Tibial artery (tissue), 4 donors: ENCODE measurements around the gene DNAH17.

Source experiments
- DNase-seq, 2 donors: peaks; one replicate each; pipeline ENCODE4 v3.0.0-alpha.2; 2019
- H3K27ac ChIP-seq, 2 donors: fragments of 200-600 bp; sonication (generic) in 1 of 2; 1 replicate in 1 of 2; 2 replicates in 1 of 2; pipeline ENCODE4 v1.5.1; 2018 to 2019; ENCODE audit warnings: mild to moderate bottlenecking in 1 of 2
- H3K27me3 ChIP-seq, 2 donors: fragments of 200-600 bp; sonication (generic) in 1 of 2; one replicate each; pipeline versions ENCODE4 v1.5.1 to v1.6.0; 2016 to 2019
- H3K36me3 ChIP-seq, 3 donors: fragments of 200-600 bp; sonication (generic) in 2 of 3; one replicate each; pipeline ENCODE4 v1.5.1; 2016 to 2019; ENCODE audit warnings: mild to moderate bottlenecking in 2 of 3
- H3K4me1 ChIP-seq, 4 donors: fragments of 200-600 bp; sonication (generic) in 2 of 4; 1 replicate in 3 of 4; 2 replicates in 1 of 4; pipeline ENCODE4 v1.5.1; 2016 to 2019
- H3K4me3 ChIP-seq, 2 donors: fragments of 200-600 bp; sonication (generic) in 1 of 2; 1 replicate in 1 of 2; 2 replicates in 1 of 2; pipeline ENCODE4 v1.5.1; 2018 to 2019; ENCODE audit warnings: mild to moderate bottlenecking in 2 of 2
- H3K9me3 ChIP-seq, 3 donors: fragments of 200-600 bp; sonication (generic) in 1 of 3; one replicate each; pipeline ENCODE4 v1.5.1; 2016 to 2019
- CTCF ChIP-seq, 2 experiments: fragments of 200-600 bp in 1 of 2; fragments of 450-650 bp in 1 of 2; IDR thresholded peaks; one replicate each; pipeline ENCODE4 v1.5.1; 2017 to 2019; ENCODE audit warnings: antibody characterized with exemption in 2 of 2, mild to moderate bottlenecking in 1 of 2, moderate library complexity in 1 of 2
- intact Hi-C: fragments of 100-400 bp; cut with DNase I; formaldehyde crosslinking; loops from one replicate; pipeline ENCODE4 v1.15.0; 2023; ENCODE audit warnings: low total_unique reads

DNAH17 gene

GRCh38 chr17:78460176-78460675, 117.0 kb downstream of the DNAH17 start:
- H3K27me3 ChIP-seq: peaks cover 0 to 5% of the 10 kb centered on the region in 2 donors

DNA sequence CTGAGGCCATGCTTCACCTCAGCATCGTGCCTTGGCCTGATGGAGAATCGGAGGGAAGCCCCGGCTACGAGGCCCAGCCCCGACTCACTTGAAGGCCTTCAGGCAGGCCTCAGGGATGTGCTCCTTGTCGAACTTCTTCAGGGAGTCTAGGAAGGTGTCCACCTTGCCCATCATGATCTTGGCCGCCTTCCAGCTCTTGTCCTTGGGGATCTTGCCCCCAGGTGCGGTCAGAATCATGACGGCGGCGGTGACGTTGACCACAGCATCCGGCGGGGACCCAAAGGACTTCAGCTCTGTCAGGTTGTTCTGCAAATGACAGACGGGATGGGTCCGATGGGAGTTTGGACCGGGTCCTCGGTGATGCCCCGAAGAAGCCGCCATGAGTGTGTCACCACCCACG, 117.5 kb downstream of the DNAH17 start:
- Histone ChIP-seq H3K27ac (no peak overlapping the region), H3K4me3 (no peak overlapping the region), H3K27me3 (peaks cover 0 to 5% of the 10 kb centered on the region in 2 donors), H3K4me1 (no peaks in the 10 kb centered on the region), H3K9me3 (no peaks in the 10 kb centered on the region), H3K36me3 (no peaks in the 10 kb centered on the region)
- intact Hi-C loops: no loop called here
- DNase-seq: no peak
- TF ChIP-seq CTCF (IDR thresholded peaks at IDR 0.05): no peak

More at GRCh38 chr17:78460176-78460675, 117.0 kb downstream of the DNAH17 start:
- DNase-seq: no peak
- intact Hi-C loops: no loop called here
- Histone ChIP-seq H3K36me3 (no peaks in the 10 kb centered on the region), H3K4me1 (no peaks in the 10 kb centered on the region), H3K4me3 (no peak overlapping the region), H3K27ac (no peak overlapping the region), H3K9me3 (no peaks in the 10 kb centered on the region)
- no peak for TF ChIP-seq CTCF (IDR thresholded peaks at IDR 0.05)

GRCh38 chr17:78458736-78459335, 118.4 kb downstream of the DNAH17 start:
- DNase-seq: no peak
- H3K27me3 ChIP-seq: peaks cover 0 to 5% of the 10 kb centered on the region in 2 donors
- no peak overlapping the region for H3K27ac ChIP-seq
- no peak overlapping the region for H3K4me3 ChIP-seq
- no peaks in the 10 kb centered on the region for H3K4me1 ChIP-seq
- TF ChIP-seq CTCF (IDR thresholded peaks at IDR 0.05): no peak
- H3K36me3 ChIP-seq: no peaks in the 10 kb centered on the region
- intact Hi-C loops: no loop called here
- H3K9me3 ChIP-seq: no peaks in the 10 kb centered on the region

DNA sequence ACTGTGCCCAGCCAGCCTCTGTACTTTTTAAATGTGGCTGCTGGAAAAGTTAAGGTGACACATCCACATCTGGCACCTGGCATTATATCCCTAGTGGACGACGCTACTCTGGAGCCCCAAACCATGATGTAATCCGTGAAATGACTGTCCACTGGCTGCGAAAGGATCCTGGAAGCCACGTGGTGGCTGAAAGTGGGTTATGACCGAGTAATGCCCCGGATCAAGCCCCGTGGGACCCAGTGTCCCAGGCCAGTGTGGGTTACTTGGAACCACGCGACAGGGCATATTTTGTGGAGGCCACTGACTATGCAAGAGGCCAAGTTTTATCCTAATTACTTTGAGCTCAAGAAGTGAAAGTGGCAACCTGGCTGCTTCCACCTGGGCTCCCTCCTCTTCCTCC, 119.1 kb downstream of the DNAH17 start:
- Histone ChIP-seq H3K9me3 (no peaks in the 10 kb centered on the region), H3K36me3 (no peaks in the 10 kb centered on the region), H3K27me3 (peaks cover 0 to 5% of the 10 kb centered on the region in 2 donors), H3K4me3 (no peak overlapping the region), H3K27ac (no peak overlapping the region), H3K4me1 (no peaks in the 10 kb centered on the region)
- intact Hi-C loops: no loop called here
- TF ChIP-seq CTCF (IDR thresholded peaks at IDR 0.05): no peak
- DNase-seq: no peak

- Histone ChIP-seq H3K9me3 (no peaks in the 10 kb centered on the region), H3K4me1 (no peaks in the 10 kb centered on the region), H3K4me3 (no peak overlapping the region), H3K27ac (no peak overlapping the region), H3K36me3 (no peaks in the 10 kb centered on the region), H3K27me3 (peaks cover 0 to 18% of the 10 kb centered on the region in 2 donors)
- DNase-seq: no peak
- no peak for TF ChIP-seq CTCF (IDR thresholded peaks at IDR 0.05)
- intact Hi-C loops: no loop called here
Observed at GRCh38 chr17:78454346-78454745, 122.8 kb downstream of the DNAH17 start.
